ENCODE measurements around the gene NDUFB10.

The NDUFB10 gene

DNA sequence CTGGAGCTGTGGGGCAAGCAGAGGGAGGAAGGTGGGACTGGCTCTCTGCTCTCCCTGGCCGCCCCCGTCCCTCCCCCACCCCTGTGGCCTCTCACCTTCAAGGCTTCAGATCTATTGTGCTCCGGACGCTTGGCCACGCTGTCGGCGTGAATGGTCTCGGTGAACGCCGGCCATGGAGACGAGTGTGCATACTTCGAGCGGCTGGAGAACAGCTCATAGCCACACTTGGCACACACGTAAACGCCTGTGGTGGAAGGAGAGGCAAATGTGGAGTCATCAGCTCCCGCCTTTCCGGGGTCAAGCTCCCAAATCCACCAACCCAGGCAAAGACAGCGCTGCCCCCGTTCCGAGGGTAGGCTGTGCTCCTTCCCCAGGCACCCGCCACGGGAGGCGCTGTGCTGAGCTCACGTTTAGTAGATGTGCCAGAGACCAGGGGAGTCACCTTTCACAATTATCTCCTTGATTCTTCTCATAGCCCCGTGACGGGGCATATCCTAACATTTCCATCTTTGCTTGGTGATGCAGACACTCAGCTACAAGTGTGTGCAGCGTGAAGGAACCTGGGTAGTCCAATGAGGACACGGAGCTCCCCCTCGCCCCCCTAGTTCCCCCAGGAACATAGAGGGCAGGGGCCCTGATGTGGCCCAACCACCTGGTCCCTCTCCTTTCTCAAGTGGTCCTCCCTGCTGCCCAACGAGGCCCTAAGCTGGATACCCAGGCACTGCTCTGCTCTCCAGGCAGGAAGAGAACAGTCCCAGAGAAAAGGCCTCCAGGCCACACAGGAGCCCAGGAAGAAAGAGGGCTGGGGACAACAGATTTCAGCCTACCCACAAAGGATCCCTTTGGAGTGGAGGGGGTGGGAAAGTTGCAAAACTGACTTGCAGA is 17.9 kb upstream of the NDUFB10 start:
- Histone ChIP-seq H3K27me3 (ENCODE audit: control insufficient read depth in 3 of 3, insufficient read depth in 3 of 3, low read depth in 1 of 3, low read length in 3 of 3) (peaks cover 0 to 7% (median 0%) of the 10 kb centered on the region in 3 experiments), H3K4me3 (ENCODE audit: low read length in 2 of 2) (peak overlapping the region in 1 of 2 donors; percentile 73), H2BK5ac (ENCODE audit: low read length) (peak overlapping the region; percentile 48), H3K4ac (ENCODE audit: low read length) (no peak overlapping the region), H3K9me3 (replicated peaks in 1 of 2; ENCODE audit: control insufficient read depth in 2 of 2, insufficient read depth in 1 of 2, low read depth in 1 of 2, low read length in 2 of 2) (no peaks in the 10 kb centered on the region), H4K8ac (ENCODE audit: low read depth, low read length) (no peak overlapping the region), H3K36me3 (replicated peaks in 1 of 2; ENCODE audit: control insufficient read depth in 2 of 2, insufficient read depth in 2 of 2, low read length in 2 of 2) (peaks cover 13 to 30% of the 10 kb centered on the region in 2 donors), H3K4me2 (ENCODE audit: insufficient read depth, low read length, poor library complexity, severe bottlenecking) (no peak overlapping the region), H2BK15ac (ENCODE audit: low read length) (no peak overlapping the region), H2BK120ac (ENCODE audit: low read depth, low read length) (no peak overlapping the region), H4K91ac (ENCODE audit: low read depth, low read length, poor library complexity) (no peak overlapping the region), H3K27ac (replicated peaks; ENCODE audit: low read length) (no peak overlapping the region), H2AK5ac (ENCODE audit: low read depth, low read length) (no peak overlapping the region), H2AFZ (ENCODE audit: low read length) (no peak overlapping the region), H3K79me1 (ENCODE audit: low read depth, low read length) (no peaks in the 10 kb centered on the region), H3K9ac (ENCODE audit: low read depth, low read length, poor library complexity) (no peak overlapping the region), H3K4me1 (ENCODE audit: control insufficient read depth in 2 of 2, insufficient read depth in 1 of 2, low read depth in 1 of 2, low read length in 2 of 2) (peaks cover 6 to 9% of the 10 kb centered on the region in 2 donors), H3K14ac (ENCODE audit: low read length) (no peak overlapping the region), H3K23ac (ENCODE audit: low read depth, low read length, poor library complexity) (no peak overlapping the region), H3K18ac (ENCODE audit: low read length) (no peak overlapping the region), H2BK12ac (ENCODE audit: low read length) (no peak overlapping the region)
- DNase-seq (ENCODE audit: low spot score) = no peak
- WGBS, 2 donors (ENCODE audit: extremely low coverage in 2 of 2, insufficient read length in 2 of 2, insufficient replicate concordance in 1 of 2) = no CpG with 5 or more reads among the region's 30 CpGs

DNA sequence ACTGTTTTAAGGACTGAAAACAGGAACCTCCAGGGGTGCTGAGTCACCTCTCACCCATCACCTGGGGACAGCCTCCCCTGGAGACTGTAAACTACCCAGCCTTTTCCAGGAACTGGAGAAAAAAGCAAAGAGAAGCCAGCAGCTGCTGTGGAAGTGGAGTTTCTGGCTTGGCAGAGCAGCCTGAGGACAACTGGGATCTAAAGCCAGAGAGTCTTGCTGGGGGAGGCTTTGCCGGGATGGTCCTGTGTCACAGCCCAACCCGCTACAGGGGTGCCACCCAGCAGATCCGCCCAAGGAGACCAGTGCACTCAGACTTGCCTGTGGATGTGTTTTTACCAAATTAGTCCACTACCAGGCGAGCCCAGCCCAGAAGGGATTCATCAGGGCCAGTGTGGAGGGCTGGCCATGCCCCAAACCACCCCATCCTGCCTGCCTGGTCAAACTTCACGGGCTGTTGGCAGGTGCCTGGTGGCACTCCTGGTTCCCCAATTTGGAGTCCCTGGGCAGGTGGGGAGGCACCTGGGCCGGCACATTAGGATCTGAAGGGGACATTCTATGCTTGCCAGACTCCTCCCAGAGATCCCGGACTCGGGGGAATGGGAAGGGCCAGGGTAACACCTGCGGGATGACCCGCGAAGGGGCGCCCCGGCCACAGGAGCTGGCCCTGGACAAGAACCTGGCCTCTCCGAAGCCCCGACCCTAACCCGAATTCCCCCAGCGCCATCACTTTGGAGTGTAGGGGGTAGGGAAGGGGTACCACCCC is 17.1 kb upstream of the NDUFB10 start:
- no peaks in the 10 kb centered on the region for H3K9me3 ChIP-seq (replicated peaks in 1 of 2; ENCODE audit: control insufficient read depth in 2 of 2, insufficient read depth in 1 of 2, low read depth in 1 of 2, low read length in 2 of 2)
- no peak overlapping the region for H4K8ac ChIP-seq (ENCODE audit: low read depth, low read length)
- H4K91ac ChIP-seq (ENCODE audit: low read depth, low read length, poor library complexity) = no peak overlapping the region
- H3K79me1 ChIP-seq (ENCODE audit: low read depth, low read length) = no peaks in the 10 kb centered on the region
- H3K4me2 ChIP-seq (ENCODE audit: insufficient read depth, low read length, poor library complexity, severe bottlenecking) = peak overlapping the region; percentile 78
- H3K36me3 ChIP-seq (replicated peaks in 1 of 2; ENCODE audit: control insufficient read depth in 2 of 2, insufficient read depth in 2 of 2, low read length in 2 of 2) = peaks cover 13 to 26% of the 10 kb centered on the region in 2 donors
- no peak overlapping the region for H2BK15ac ChIP-seq (ENCODE audit: low read length)
- peak overlapping the region; percentile 100 for H3K23ac ChIP-seq (ENCODE audit: low read depth, low read length, poor library complexity)
- H3K4ac ChIP-seq (ENCODE audit: low read length) = no peak overlapping the region
- peak overlapping the region; percentile 73 to 98 for H3K4me3 ChIP-seq (ENCODE audit: low read length in 2 of 2)
- H3K9ac ChIP-seq (ENCODE audit: low read depth, low read length, poor library complexity) = peak overlapping the region; percentile 96
- WGBS, 2 donors (ENCODE audit: extremely low coverage in 2 of 2, insufficient read length in 2 of 2, insufficient replicate concordance in 1 of 2) = no CpG with 5 or more reads among the region's 17 CpGs
- H3K14ac ChIP-seq (ENCODE audit: low read length) = no peak overlapping the region
- H3K18ac ChIP-seq (ENCODE audit: low read length) = peak overlapping the region; percentile 93
- DNase-seq (ENCODE audit: low spot score) = no peak
- H2BK12ac ChIP-seq (ENCODE audit: low read length) = no peak overlapping the region
- H2AK5ac ChIP-seq (ENCODE audit: low read depth, low read length) = peak overlapping the region; percentile 96
- peaks cover 0 to 7% (median 0%) of the 10 kb centered on the region in 3 experiments for H3K27me3 ChIP-seq (ENCODE audit: control insufficient read depth in 3 of 3, insufficient read depth in 3 of 3, low read depth in 1 of 3, low read length in 3 of 3)
- H2AFZ ChIP-seq (ENCODE audit: low read length) = peak overlapping the region; percentile 91
- peaks cover 6 to 9% of the 10 kb centered on the region in 2 donors for H3K4me1 ChIP-seq (ENCODE audit: control insufficient read depth in 2 of 2, insufficient read depth in 1 of 2, low read depth in 1 of 2, low read length in 2 of 2)
- H2BK120ac ChIP-seq (ENCODE audit: low read depth, low read length) = no peak overlapping the region
- no peak overlapping the region for H2BK5ac ChIP-seq (ENCODE audit: low read length)
- H3K27ac ChIP-seq (replicated peaks; ENCODE audit: low read length) = no peak overlapping the region

DNA sequence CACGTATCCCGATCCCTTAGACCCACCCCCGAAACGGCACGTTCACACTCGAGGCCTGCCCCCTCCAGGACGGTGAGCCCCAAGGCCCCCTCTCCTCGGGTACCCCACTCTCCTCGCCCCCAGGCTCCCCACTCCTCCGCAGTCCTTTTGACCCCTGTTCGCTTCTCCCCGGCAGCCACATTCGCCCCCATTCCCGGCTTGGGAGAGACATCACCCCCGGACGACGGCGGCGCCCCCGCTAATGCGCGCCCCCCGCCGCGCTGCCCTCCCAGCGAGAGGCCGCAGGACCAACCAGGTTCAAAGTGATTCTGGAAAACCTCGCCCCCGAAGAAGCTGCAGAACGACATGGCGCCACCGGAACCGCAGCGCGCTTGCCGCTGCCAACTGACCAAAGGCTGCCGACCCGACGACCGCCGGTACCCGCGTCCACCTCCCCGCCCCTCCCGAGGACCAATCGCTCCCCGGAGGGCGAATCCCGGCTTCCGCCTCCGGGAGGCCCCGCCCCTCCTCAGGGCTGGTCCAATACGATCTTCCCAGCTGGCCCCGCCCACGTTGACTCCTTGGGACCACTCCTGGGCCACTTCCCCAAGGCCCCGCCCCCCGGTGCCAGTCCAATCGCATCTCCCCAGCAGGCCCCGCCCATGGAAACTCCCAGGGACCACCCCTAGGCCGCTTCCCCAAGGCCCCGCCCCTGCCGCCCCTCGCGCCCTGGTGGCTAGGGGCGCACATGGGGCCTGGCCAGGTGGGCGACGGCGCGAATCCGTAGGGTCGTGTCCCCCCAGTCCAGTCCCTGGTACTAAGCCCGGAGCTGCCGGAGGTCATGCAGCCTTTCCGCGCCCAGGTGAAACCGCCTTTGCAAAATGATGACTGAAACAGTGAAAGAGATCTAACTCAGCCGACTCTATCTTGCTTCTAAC is 16.3 kb upstream of the NDUFB10 start, which contains the start of gene MSRB1:
Gene MSRB1, minus strand, starts transcription at position 390 of the 917 bp plus-strand sequence. Its CDS starts 43 bp downstream, at position 347.
- Histone ChIP-seq H3K79me1 (ENCODE audit: low read depth, low read length) (no peaks in the 10 kb centered on the region), H3K4me2 (ENCODE audit: insufficient read depth, low read length, poor library complexity, severe bottlenecking) (peak within 1 kb of the TSS; percentile 78), H2BK12ac (ENCODE audit: low read length) (no peak within 1 kb of the TSS), H2BK5ac (ENCODE audit: low read length) (no peak within 1 kb of the TSS), H2AFZ (ENCODE audit: low read length) (peak within 1 kb of the TSS; percentile 91), H3K4me1 (ENCODE audit: control insufficient read depth in 2 of 2, insufficient read depth in 1 of 2, low read depth in 1 of 2, low read length in 2 of 2) (peaks cover 6 to 9% of the 10 kb centered on the region in 2 donors), H2BK15ac (ENCODE audit: low read length) (peak within 1 kb of the TSS; percentile 91), H2BK120ac (ENCODE audit: low read depth, low read length) (no peak within 1 kb of the TSS), H4K91ac (ENCODE audit: low read depth, low read length, poor library complexity) (no peak within 1 kb of the TSS), H3K4ac (ENCODE audit: low read length) (no peak within 1 kb of the TSS), H3K9me3 (replicated peaks in 1 of 2; ENCODE audit: control insufficient read depth in 2 of 2, insufficient read depth in 1 of 2, low read depth in 1 of 2, low read length in 2 of 2) (no peaks in the 10 kb centered on the region), H4K8ac (ENCODE audit: low read depth, low read length) (peak within 1 kb of the TSS; percentile 86), H2AK5ac (ENCODE audit: low read depth, low read length) (peak within 1 kb of the TSS; percentile 96), H3K9ac (ENCODE audit: low read depth, low read length, poor library complexity) (peak within 1 kb of the TSS; percentile 96), H3K4me3 (ENCODE audit: low read length in 2 of 2) (peak within 1 kb of the TSS; percentile 73 to 98), H3K27me3 (ENCODE audit: control insufficient read depth in 3 of 3, insufficient read depth in 3 of 3, low read depth in 1 of 3, low read length in 3 of 3) (peaks cover 0 to 7% (median 0%) of the 10 kb centered on the region in 3 experiments), H3K23ac (ENCODE audit: low read depth, low read length, poor library complexity) (peak within 1 kb of the TSS; percentile 100), H3K18ac (ENCODE audit: low read length) (peak within 1 kb of the TSS; percentile 94), H3K36me3 (replicated peaks in 1 of 2; ENCODE audit: control insufficient read depth in 2 of 2, insufficient read depth in 2 of 2, low read length in 2 of 2) (peaks cover 12 to 22% of the 10 kb centered on the region in 2 donors), H3K27ac (replicated peaks; ENCODE audit: low read length) (no peak within 1 kb of the TSS), H3K14ac (ENCODE audit: low read length) (peak within 1 kb of the TSS; percentile 84)
- DNase-seq (ENCODE audit: low spot score) = peak; percentile 99
- WGBS, 2 donors (ENCODE audit: extremely low coverage in 2 of 2, insufficient read length in 2 of 2, insufficient replicate concordance in 1 of 2) = no CpG with 5 or more reads among the region's 77 CpGs
